ENCODE data around the gene IRAK4.

Gene IRAK4

GRCh38 chr12:43812057-43812456 lies 53.3 kb downstream of the IRAK4 start:
- no peak overlapping the region for H2AFZ ChIP-seq (ENCODE audit: low read depth, low read length)

GRCh38 chr12:43812926-43813325 lies 54.2 kb downstream of the IRAK4 start:
- Histone ChIP-seq H3K4me3 (ENCODE audit: low read depth in 1 of 2, low read length in 2 of 2) (no peak overlapping the region), H3K9ac (ENCODE audit: low read depth, low read length) (no peak overlapping the region), H4K20me1 (ENCODE audit: insufficient read depth, low read length) (no peaks in the 10 kb centered on the region), H3K79me2 (ENCODE audit: insufficient read depth, low read length) (no peaks in the 10 kb centered on the region), H3K36me3 (ENCODE audit: insufficient read depth, low read length) (no peaks in the 10 kb centered on the region), H3K4me2 (ENCODE audit: insufficient read depth, low read length) (no peak overlapping the region), H3K27ac (ENCODE audit: low read length) (no peak overlapping the region), H2AFZ (ENCODE audit: low read depth, low read length) (no peak overlapping the region), H3K4me1 (ENCODE audit: insufficient read depth, low read length) (no peaks in the 10 kb centered on the region), H3K9me3 (ENCODE audit: insufficient read depth, low read length, severe bottlenecking) (no peaks in the 10 kb centered on the region), H3K27me3 (ENCODE audit: insufficient read depth, low read length, poor library complexity) (peaks cover 5% of the 10 kb centered on the region)
- DNase-seq (no peak), ATAC-seq (ENCODE audit: insufficient read depth, low read depth) (no peak)
- no peak for TF ChIP-seq CTCF (IDR thresholded peaks at IDR 0.05; ENCODE audit: borderline replicate concordance, extremely low read depth, low read length, poor library complexity, severe bottlenecking)
- TF ChIP-seq EZH2 (IDR thresholded peaks at IDR 0.05; ENCODE audit: borderline replicate concordance, low read depth, low read length, severe bottlenecking), result no peak

More at GRCh38 chr12:43812057-43812456, 53.3 kb downstream of the IRAK4 start:
- Histone ChIP-seq H3K9ac (ENCODE audit: low read depth, low read length) (no peak overlapping the region), H3K4me3 (ENCODE audit: low read depth in 1 of 2, low read length in 2 of 2) (no peak overlapping the region), H3K9me3 (ENCODE audit: insufficient read depth, low read length, severe bottlenecking) (no peaks in the 10 kb centered on the region), H3K4me1 (ENCODE audit: insufficient read depth, low read length) (peaks cover 6% of the 10 kb centered on the region), H3K27ac (ENCODE audit: low read length) (no peak overlapping the region), H3K27me3 (ENCODE audit: insufficient read depth, low read length, poor library complexity) (peaks cover 5% of the 10 kb centered on the region), H4K20me1 (ENCODE audit: insufficient read depth, low read length) (no peaks in the 10 kb centered on the region), H3K79me2 (ENCODE audit: insufficient read depth, low read length) (peaks cover 1% of the 10 kb centered on the region), H3K4me2 (ENCODE audit: insufficient read depth, low read length) (no peak overlapping the region), H3K36me3 (ENCODE audit: insufficient read depth, low read length) (no peaks in the 10 kb centered on the region)
- TF ChIP-seq CTCF (IDR thresholded peaks at IDR 0.05; ENCODE audit: borderline replicate concordance, extremely low read depth, low read length, poor library complexity, severe bottlenecking) (no peak), EZH2 (IDR thresholded peaks at IDR 0.05; ENCODE audit: borderline replicate concordance, low read depth, low read length, severe bottlenecking) (no peak)
- ATAC-seq (ENCODE audit: insufficient read depth, low read depth), result no peak
- DNase-seq, result no peak

GRCh38 chr12:43815416-43815815 lies 56.7 kb downstream of the IRAK4 start:
- H3K36me3 ChIP-seq (ENCODE audit: insufficient read depth, low read length), result no peaks in the 10 kb centered on the region
- no peaks in the 10 kb centered on the region for H3K9me3 ChIP-seq (ENCODE audit: insufficient read depth, low read length, severe bottlenecking)
- no peak for ATAC-seq (ENCODE audit: insufficient read depth, low read depth)
- TF ChIP-seq EZH2 (IDR thresholded peaks at IDR 0.05; ENCODE audit: borderline replicate concordance, low read depth, low read length, severe bottlenecking) (no peak), CTCF (IDR thresholded peaks at IDR 0.05; ENCODE audit: borderline replicate concordance, extremely low read depth, low read length, poor library complexity, severe bottlenecking) (no peak)
- peaks cover 6% of the 10 kb centered on the region for H3K27me3 ChIP-seq (ENCODE audit: insufficient read depth, low read length, poor library complexity)
- H3K27ac ChIP-seq (ENCODE audit: low read length), result no peak overlapping the region
- H3K4me3 ChIP-seq (ENCODE audit: low read depth in 1 of 2, low read length in 2 of 2), result no peak overlapping the region
- H3K79me2 ChIP-seq (ENCODE audit: insufficient read depth, low read length), result no peaks in the 10 kb centered on the region
- no peak overlapping the region for H2AFZ ChIP-seq (ENCODE audit: low read depth, low read length)
- H3K4me1 ChIP-seq (ENCODE audit: insufficient read depth, low read length), result no peaks in the 10 kb centered on the region
- no peak for DNase-seq
- no peaks in the 10 kb centered on the region for H4K20me1 ChIP-seq (ENCODE audit: insufficient read depth, low read length)
- no peak overlapping the region for H3K9ac ChIP-seq (ENCODE audit: low read depth, low read length)
- no peak overlapping the region for H3K4me2 ChIP-seq (ENCODE audit: insufficient read depth, low read length)

- DNase-seq (no peak), ATAC-seq (ENCODE audit: insufficient read depth, low read depth) (no peak)
- H3K9ac ChIP-seq (ENCODE audit: low read depth, low read length), result no peak overlapping the region
- H3K79me2 ChIP-seq (ENCODE audit: insufficient read depth, low read length), result no peaks in the 10 kb centered on the region
- no peaks in the 10 kb centered on the region for H3K9me3 ChIP-seq (ENCODE audit: insufficient read depth, low read length, severe bottlenecking)
- H4K20me1 ChIP-seq (ENCODE audit: insufficient read depth, low read length), result no peaks in the 10 kb centered on the region
- no peaks in the 10 kb centered on the region for H3K4me1 ChIP-seq (ENCODE audit: insufficient read depth, low read length)
- H3K4me3 ChIP-seq (ENCODE audit: low read depth in 1 of 2, low read length in 2 of 2), result no peak overlapping the region
- TF ChIP-seq CTCF (IDR thresholded peaks at IDR 0.05; ENCODE audit: borderline replicate concordance, extremely low read depth, low read length, poor library complexity, severe bottlenecking), result no peak
- no peak for TF ChIP-seq EZH2 (IDR thresholded peaks at IDR 0.05; ENCODE audit: borderline replicate concordance, low read depth, low read length, severe bottlenecking)
- H3K27ac ChIP-seq (ENCODE audit: low read length), result no peak overlapping the region
- no peak overlapping the region for H3K4me2 ChIP-seq (ENCODE audit: insufficient read depth, low read length)
- H3K27me3 ChIP-seq (ENCODE audit: insufficient read depth, low read length, poor library complexity), result peaks cover 2% of the 10 kb centered on the region
- no peak overlapping the region for H2AFZ ChIP-seq (ENCODE audit: low read depth, low read length)
- no peaks in the 10 kb centered on the region for H3K36me3 ChIP-seq (ENCODE audit: insufficient read depth, low read length)
Observed at GRCh38 chr12:43816168-43816567, 57.4 kb downstream of the IRAK4 start.

Measured in DND-41 (cell line).